SU-DHL-6 (cell line): ENCODE measurements around the gene GPS2.

Experiments
- H2AFZ ChIP-seq: fragments of 200-600 bp; sonication (generic); 2 replicates; pipeline ENCODE4 v1.6.1; 2014; ENCODE audit warnings: low read depth, mild to moderate bottlenecking, moderate library complexity, mixed read lengths, antibody characterized with exemption, low read length; ENCODE audit not compliant: severe bottlenecking
- H3F3A ChIP-seq: fragments of 200-600 bp; shearing (Covaris generic); 2 replicates; pipeline ENCODE4 v1.6.0; 2016; ENCODE audit warnings: antibody characterized with exemption, mild to moderate bottlenecking; ENCODE audit not compliant: insufficient read depth
- H3K27ac ChIP-seq: fragments of 200-600 bp; sonication (generic); 2 replicates; pipeline ENCODE4 v1.5.1; 2016; ENCODE audit warnings: low read depth, mild to moderate bottlenecking, low read length, moderate library complexity, mixed read lengths
- H3K27me3 ChIP-seq: fragments of 200-600 bp; sonication (generic), shearing (Covaris generic); 2 replicates; pipeline ENCODE4 v1.6.0; 2014; ENCODE audit warnings: mild to moderate bottlenecking, low read length
- H3K36me3 ChIP-seq: fragments of 200-600 bp; sonication (generic); 2 replicates; pipeline ENCODE4 v1.6.1; 2014; ENCODE audit warnings: mild to moderate bottlenecking, low read length, mixed read lengths
- H3K4me2 ChIP-seq: fragments of 300-600, 200-600 bp; shearing (Covaris generic), sonication (generic); 2 replicates; pipeline ENCODE4 v1.6.0; 2014; ENCODE audit warnings: low read length, low read depth, mild to moderate bottlenecking; ENCODE audit not compliant: poor library complexity, severe bottlenecking
- H3K4me3 ChIP-seq: fragments of 200-600 bp; sonication (generic); 2 replicates; pipeline ENCODE4 v1.5.1; 2014; ENCODE audit warnings: antibody characterized with exemption, low read length, mild to moderate bottlenecking, mixed read lengths; ENCODE audit not compliant: insufficient read depth, poor library complexity, severe bottlenecking
- H3K79me2 ChIP-seq: fragments of 200-600 bp; sonication (generic); 2 replicates; pipeline ENCODE4 v1.6.1; 2014; ENCODE audit warnings: mild to moderate bottlenecking, low read length, moderate library complexity; ENCODE audit not compliant: insufficient read depth
- H3K9ac ChIP-seq: fragments of 200-600 bp; sonication (generic); 2 replicates; pipeline ENCODE4 v1.7.0; 2014; ENCODE audit warnings: mild to moderate bottlenecking, low read length
- H3K9me2 ChIP-seq: fragments of 200-600 bp; sonication (generic); replicated peaks from 2 replicates; pipeline ENCODE4 v1.6.1; 2014; ENCODE audit warnings: low read length; ENCODE audit not compliant: insufficient read depth
- H3K9me3 ChIP-seq: fragments of 200-600 bp; sonication (generic); 2 replicates; pipeline ENCODE4 v1.6.1; 2014; ENCODE audit warnings: low read length, mixed read lengths; ENCODE audit not compliant: insufficient read depth
- H4K20me1 ChIP-seq: fragments of 200-600 bp; sonication (generic); 2 replicates; pipeline ENCODE4 v1.6.1; 2014; ENCODE audit warnings: low read depth, mild to moderate bottlenecking, antibody characterized with exemption, low read length, moderate library complexity, mixed read lengths
- EZH2phosphoT487 ChIP-seq: fragments of 200-600 bp; sonication (generic), shearing (Covaris generic); conservative IDR thresholded peaks from 2 replicates; pipeline ENCODE4 v1.6.1; 2018; ENCODE audit warnings: mild to moderate bottlenecking, antibody characterized with exemption, low read length, moderate library complexity, mixed read lengths
- TF ChIP-seq, protein P1 (sequence below): fragments of 200-600 bp; sonication (generic); IDR thresholded peaks from one replicate; pipeline ENCODE4 v1.5.1; 2017; ENCODE audit warnings: antibody characterized with exemption, mild to moderate bottlenecking, low read length, moderate library complexity; ENCODE audit not compliant: insufficient read depth, poor library complexity, severe bottlenecking

GPS2 gene

GRCh38 chr17:7357381-7357780 lies 42.2 kb upstream of the GPS2 start:
- Histone ChIP-seq H3K27ac (no peak overlapping the region), H3F3A (no peaks in the 10 kb centered on the region; the same call in 1 of the 2 replicates), H3K9ac (no peak overlapping the region), H4K20me1 (no peaks in the 10 kb centered on the region), H2AFZ (no peak overlapping the region), H3K9me3 (no peaks in the 10 kb centered on the region), H3K9me2 (no peaks in the 10 kb centered on the region), H3K36me3 (no peaks in the 10 kb centered on the region), H3K4me2 (no peak overlapping the region), H3K79me2 (no peaks in the 10 kb centered on the region), H3K27me3 (no peaks in the 10 kb centered on the region), H3K4me3 (no peak overlapping the region)
- TF ChIP-seq, protein P1, sequence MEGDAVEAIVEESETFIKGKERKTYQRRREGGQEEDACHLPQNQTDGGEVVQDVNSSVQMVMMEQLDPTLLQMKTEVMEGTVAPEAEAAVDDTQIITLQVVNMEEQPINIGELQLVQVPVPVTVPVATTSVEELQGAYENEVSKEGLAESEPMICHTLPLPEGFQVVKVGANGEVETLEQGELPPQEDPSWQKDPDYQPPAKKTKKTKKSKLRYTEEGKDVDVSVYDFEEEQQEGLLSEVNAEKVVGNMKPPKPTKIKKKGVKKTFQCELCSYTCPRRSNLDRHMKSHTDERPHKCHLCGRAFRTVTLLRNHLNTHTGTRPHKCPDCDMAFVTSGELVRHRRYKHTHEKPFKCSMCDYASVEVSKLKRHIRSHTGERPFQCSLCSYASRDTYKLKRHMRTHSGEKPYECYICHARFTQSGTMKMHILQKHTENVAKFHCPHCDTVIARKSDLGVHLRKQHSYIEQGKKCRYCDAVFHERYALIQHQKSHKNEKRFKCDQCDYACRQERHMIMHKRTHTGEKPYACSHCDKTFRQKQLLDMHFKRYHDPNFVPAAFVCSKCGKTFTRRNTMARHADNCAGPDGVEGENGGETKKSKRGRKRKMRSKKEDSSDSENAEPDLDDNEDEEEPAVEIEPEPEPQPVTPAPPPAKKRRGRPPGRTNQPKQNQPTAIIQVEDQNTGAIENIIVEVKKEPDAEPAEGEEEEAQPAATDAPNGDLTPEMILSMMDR = no peak
- no peak for TF ChIP-seq EZH2phosphoT487

- no peaks in the 10 kb centered on the region for H4K20me1 ChIP-seq
- H3K79me2 ChIP-seq = no peaks in the 10 kb centered on the region
- no peaks in the 10 kb centered on the region; the same call in 1 of the 2 replicates for H3F3A ChIP-seq
- no peaks in the 10 kb centered on the region for H3K27me3 ChIP-seq
- no peak overlapping the region for H3K9ac ChIP-seq
- no peak overlapping the region for H3K4me2 ChIP-seq
- no peaks in the 10 kb centered on the region for H3K36me3 ChIP-seq
- TF ChIP-seq EZH2phosphoT487 = no peak
- TF ChIP-seq, protein P1 = no peak
- H3K9me2 ChIP-seq = no peaks in the 10 kb centered on the region
- H3K9me3 ChIP-seq = no peaks in the 10 kb centered on the region
- H3K27ac ChIP-seq = no peak overlapping the region
- H3K4me3 ChIP-seq = no peak overlapping the region
- no peak overlapping the region for H2AFZ ChIP-seq
Observed at GRCh38 chr17:7356756-7357155, 41.6 kb upstream of the GPS2 start.

- H4K20me1 ChIP-seq = no peaks in the 10 kb centered on the region
- no peak overlapping the region for H3K4me2 ChIP-seq
- H3K9me3 ChIP-seq = no peaks in the 10 kb centered on the region
- H3K9me2 ChIP-seq = no peaks in the 10 kb centered on the region
- H2AFZ ChIP-seq = no peak overlapping the region
- H3F3A ChIP-seq = peaks cover 3% of the 10 kb centered on the region; the same call in 1 of the 2 replicates
- H3K79me2 ChIP-seq = no peaks in the 10 kb centered on the region
- H3K9ac ChIP-seq = no peak overlapping the region
- no peak for TF ChIP-seq EZH2phosphoT487
- TF ChIP-seq, protein P1 = peak; percentile 68
- no peak overlapping the region for H3K4me3 ChIP-seq
- no peaks in the 10 kb centered on the region for H3K36me3 ChIP-seq
- H3K27me3 ChIP-seq = no peaks in the 10 kb centered on the region
- no peak overlapping the region for H3K27ac ChIP-seq
Observed at GRCh38 chr17:7356072-7356549, 41.0 kb upstream of the GPS2 start.
